Activated T-cell treated with anti-CD3 and anti-CD28 coated beads, Interleukin-2, amount 50 U/mL, for 4 hours (primary cell): ENCODE measurements around the gene HOXD10. TPM values are rescaled to one million over a fixed set of nuclear protein-coding genes. Genes with fewer than 3 reads are reported as not detected.

Source experiments
- ATAC-seq, 2 donors: fragments of 200-7000 bp; cut with Tn5 transposase; one replicate each; pipeline ENCODE4 v1.10.0; 2021
- DNase-seq: peaks from one replicate; pipeline ENCODE4 v3.0.0-alpha.2; 2020
- H3K27me3 Mint-ChIP-seq: one replicate; pipeline ENCODE4 v1.8.0; 2021; ENCODE audit warnings: low read depth, mixed read lengths
- H3K36me3 Mint-ChIP-seq: one replicate; pipeline ENCODE4 v1.8.0; 2022; ENCODE audit warnings: mixed read lengths; ENCODE audit not compliant: insufficient read depth
- H3K4me1 Mint-ChIP-seq: one replicate; pipeline ENCODE4 v1.8.0; 2021; ENCODE audit warnings: low read depth, mixed read lengths
- H3K4me3 Mint-ChIP-seq: one replicate; pipeline ENCODE4 v1.8.0; 2021; ENCODE audit warnings: mild to moderate bottlenecking, moderate library complexity, mixed read lengths
- H3K9me3 Mint-ChIP-seq: one replicate; pipeline ENCODE4 v1.8.0; 2021; ENCODE audit warnings: mixed read lengths
- total RNA-seq, 3 donors: library from RNA; stranded (reverse); gene quantifications; one replicate each; pipeline ENCODE4 v1.2.1, GENCODE V29; 2021

The HOXD10 gene
- total RNA-seq, 3 donors from 2014 or later: not detected

DNA sequence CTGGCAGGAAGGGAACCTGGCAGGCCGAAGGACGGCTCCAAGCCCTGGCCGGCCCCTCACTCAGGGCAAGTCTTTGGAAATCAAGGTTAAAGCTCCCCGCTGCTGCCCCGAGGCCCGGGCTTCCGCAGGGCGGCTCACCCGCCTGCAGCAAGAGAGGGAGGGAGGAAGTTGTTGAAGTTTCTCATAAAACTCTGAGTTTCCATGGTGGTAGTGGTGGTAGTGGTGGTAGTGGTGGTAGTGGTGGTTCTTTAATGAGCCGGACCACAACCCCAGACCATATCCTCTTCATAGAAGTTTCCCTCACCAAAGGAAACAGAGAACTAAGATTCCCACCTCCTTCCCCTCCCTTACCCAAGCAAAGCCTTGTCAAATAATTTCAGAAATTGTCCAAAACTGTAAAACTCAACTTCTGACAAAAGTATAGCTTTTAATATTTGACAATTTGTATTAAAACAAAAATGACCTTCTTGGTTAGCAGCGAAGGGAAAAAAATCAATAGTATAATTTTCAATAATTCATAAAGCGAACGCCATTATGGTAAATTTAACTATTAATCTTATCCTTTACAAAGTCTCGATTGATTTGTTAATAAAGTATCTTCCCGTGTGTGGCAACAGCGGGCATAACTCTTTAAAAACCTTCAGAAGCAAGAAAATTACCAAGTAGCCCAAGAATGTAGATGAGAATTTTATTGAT is 1.5 kb upstream of the HOXD10 start:
- DNase-seq (no peak), ATAC-seq (no peak)
- no peak overlapping the region for H3K4me3 Mint-ChIP-seq
- H3K4me1 Mint-ChIP-seq: peaks cover 4% of the 10 kb centered on the region
- H3K9me3 Mint-ChIP-seq: peaks cover 7% of the 10 kb centered on the region
- peaks cover 94% of the 10 kb centered on the region for H3K27me3 Mint-ChIP-seq
- H3K36me3 Mint-ChIP-seq: peaks cover 1% of the 10 kb centered on the region

DNA sequence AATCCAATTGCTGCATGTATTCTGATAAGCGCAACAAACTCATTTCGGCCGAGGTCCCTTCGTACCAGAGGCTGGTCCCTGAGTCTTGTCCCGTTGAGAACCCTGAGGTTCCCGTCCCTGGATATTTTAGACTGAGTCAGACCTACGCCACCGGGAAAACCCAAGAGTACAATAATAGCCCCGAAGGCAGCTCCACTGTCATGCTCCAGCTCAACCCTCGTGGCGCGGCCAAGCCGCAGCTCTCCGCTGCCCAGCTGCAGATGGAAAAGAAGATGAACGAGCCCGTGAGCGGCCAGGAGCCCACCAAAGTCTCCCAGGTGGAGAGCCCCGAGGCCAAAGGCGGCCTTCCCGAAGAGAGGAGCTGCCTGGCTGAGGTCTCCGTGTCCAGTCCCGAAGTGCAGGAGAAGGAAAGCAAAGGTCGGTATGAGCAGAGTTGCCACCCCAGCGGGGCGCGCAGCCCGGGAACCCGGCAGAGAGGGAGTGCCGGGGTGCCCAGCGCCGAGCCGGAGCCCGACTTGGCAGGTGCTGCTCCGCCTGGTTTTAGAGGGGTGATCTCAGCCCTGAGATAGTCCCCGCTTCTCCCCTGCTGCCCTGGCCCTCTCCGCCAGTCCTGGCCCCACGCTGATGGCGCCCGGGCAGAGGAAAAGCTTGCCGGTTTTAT is 714 bp downstream of the HOXD10 start:
- ATAC-seq: no peak
- Mint-ChIP-seq H3K27me3 (peaks cover 91% of the 10 kb centered on the region), H3K4me1 (peaks cover 2% of the 10 kb centered on the region), H3K36me3 (peaks cover 1% of the 10 kb centered on the region), H3K9me3 (peaks cover 7% of the 10 kb centered on the region), H3K4me3 (no peak overlapping the region)
- no peak for DNase-seq

DNA sequence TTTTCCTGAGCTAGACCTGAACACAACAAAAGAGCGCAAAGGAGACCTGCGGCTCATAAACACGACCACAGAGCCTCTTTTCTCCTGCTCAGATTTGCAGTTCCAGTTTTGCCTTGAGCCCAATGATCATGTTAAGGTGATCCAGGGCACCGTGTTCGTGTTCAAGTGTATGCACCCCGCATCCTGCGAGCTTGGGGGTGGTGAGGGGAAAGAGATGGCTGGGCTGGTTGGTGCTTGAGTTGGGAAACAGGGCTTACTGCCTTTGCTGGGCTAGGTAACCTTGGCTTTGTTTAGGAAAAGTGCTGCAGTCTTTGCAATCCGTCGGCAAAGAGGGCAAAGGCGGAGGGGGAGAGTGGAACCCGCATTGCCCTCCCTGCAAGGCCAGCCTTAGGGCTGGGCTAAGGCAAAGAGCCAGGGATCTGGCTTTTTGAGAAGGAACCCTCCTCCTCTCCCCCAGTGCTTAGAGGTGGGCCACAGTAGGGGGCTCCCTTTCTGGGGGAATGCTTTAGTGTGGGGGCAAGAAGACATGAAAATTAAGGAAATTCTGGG is 1.3 kb downstream of the HOXD10 start:
- H3K36me3 Mint-ChIP-seq: peaks cover 1% of the 10 kb centered on the region
- ATAC-seq (no peak), DNase-seq (no peak)
- peaks cover 7% of the 10 kb centered on the region for H3K9me3 Mint-ChIP-seq
- peaks cover 88% of the 10 kb centered on the region for H3K27me3 Mint-ChIP-seq
- H3K4me3 Mint-ChIP-seq: no peak overlapping the region
- peaks cover 5% of the 10 kb centered on the region for H3K4me1 Mint-ChIP-seq

DNA sequence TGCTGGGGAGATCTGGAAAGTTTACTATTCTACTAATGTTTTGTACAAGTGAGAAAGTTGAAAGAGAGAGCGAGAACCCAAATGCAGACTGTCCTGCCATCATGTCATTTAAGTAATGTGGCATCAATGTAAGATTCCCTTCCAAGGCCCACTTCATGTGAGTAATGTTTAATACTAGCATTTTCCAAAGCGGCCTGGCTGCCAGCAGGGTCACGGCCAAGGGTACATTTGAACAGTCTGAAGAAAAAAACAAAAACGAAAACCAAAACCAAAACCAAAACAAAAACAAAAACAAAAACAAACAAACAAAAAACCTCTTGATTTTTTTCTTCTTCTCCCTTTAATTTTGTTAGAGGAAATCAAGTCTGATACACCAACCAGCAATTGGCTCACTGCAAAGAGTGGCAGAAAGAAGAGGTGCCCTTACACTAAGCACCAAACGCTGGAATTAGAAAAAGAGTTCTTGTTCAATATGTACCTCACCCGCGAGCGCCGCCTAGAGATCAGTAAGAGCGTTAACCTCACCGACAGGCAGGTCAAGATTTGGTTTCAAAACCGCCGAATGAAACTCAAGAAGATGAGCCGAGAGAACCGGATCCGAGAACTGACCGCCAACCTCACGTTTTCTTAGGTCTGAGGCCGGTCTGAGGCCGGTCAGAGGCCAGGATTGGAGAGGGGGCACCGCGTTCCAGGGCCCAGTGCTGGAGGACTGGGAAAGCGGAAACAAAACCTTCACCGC is 2.2 kb downstream of the HOXD10 start:
- peaks cover 1% of the 10 kb centered on the region for H3K36me3 Mint-ChIP-seq
- ATAC-seq (no peak), DNase-seq (no peak)
- peaks cover 7% of the 10 kb centered on the region for H3K4me1 Mint-ChIP-seq
- peaks cover 87% of the 10 kb centered on the region for H3K27me3 Mint-ChIP-seq
- H3K4me3 Mint-ChIP-seq: no peak overlapping the region
- H3K9me3 Mint-ChIP-seq: peaks cover 7% of the 10 kb centered on the region

DNA sequence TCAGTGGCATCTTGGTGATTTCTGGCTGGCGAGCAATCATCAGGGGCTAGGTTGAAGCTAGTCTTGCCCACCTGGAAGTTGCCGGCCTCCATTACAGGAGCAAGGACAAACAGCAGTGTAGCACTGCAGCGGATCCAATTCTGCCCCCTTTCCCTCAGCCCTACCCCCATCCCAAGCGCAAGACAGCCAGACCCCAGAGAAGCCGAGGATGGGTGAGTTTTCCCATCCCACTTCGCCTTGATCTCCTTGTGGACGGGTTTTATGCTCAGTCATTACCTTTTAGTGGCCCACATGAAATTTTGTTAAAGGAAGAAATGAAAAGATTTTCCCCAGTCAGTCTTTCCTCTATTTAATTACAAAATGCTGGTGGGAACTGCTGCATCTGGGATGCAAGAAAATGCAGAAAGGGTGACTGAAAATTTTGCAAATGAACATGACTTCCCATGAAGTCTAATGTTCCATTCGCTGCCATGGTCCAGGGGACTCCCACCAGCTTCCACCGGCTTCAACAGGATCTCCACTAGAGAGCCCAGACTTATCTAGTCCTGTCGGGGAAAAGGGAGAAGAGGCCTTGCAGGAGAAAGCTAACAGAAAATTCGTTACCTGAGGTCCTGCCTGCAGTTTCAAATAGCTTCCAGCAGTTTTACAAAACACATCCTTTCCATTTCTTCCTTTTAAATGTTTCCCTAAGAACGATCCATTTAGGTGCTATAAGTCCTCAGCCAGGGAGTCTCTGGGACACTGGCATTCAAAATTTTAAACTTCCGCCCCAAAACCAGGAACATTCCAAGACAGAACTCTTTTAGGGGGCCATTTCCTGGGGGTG is 4.0 kb downstream of the HOXD10 start:
- ATAC-seq (no peak), DNase-seq (no peak)
- Mint-ChIP-seq H3K4me1 (peaks cover 9% of the 10 kb centered on the region), H3K36me3 (peaks cover 1% of the 10 kb centered on the region), H3K4me3 (no peak overlapping the region), H3K9me3 (peaks cover 7% of the 10 kb centered on the region), H3K27me3 (peaks cover 87% of the 10 kb centered on the region)

DNA sequence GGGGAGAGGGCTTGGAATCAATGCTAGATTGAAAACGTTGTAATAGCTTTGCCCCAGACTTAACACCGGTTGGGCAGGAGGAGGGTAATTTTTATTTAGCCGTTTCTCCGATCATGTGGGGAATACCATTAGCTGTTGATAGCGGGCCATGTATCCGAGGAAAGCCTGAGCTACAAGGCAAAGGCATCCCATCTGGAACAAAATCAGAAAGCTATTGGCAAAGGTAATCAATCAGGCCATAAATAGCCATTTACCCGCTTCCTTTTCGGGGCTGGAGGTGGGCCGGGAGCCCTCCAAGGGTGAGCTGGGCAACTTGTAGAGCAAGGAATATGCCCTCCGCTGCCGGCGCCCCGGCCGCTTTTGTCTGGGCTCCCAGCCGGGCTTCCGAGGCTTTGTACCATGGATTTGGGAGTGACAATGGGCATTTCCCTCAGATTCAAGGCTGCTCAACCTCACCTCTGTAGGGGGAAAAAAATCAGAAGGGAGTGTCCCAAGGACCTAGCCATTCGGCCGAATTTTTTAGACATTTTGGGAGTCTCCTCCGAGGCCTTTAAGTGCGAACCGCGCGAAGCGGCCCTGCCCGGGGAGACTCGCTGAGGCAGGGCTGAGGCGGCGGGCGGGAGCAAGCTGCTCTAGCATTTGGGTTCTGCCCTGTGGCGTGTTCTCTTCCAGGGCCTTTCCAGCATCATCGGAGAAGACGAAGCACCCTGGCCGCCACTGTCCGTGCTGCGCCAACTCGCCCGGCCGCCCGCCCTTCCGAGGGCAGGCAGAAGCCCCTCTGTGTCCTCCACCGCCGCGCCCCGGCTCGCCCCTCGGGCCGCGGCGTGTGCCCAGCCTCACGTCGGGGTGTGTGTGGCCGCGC is 4.8 kb downstream of the HOXD10 start:
- DNase-seq: no peak
- no peak overlapping the region for H3K4me3 Mint-ChIP-seq
- peaks cover 88% of the 10 kb centered on the region for H3K27me3 Mint-ChIP-seq
- ATAC-seq: no peak
- peaks cover 7% of the 10 kb centered on the region for H3K9me3 Mint-ChIP-seq
- peaks cover 9% of the 10 kb centered on the region for H3K4me1 Mint-ChIP-seq
- H3K36me3 Mint-ChIP-seq: peaks cover 1% of the 10 kb centered on the region

DNA sequence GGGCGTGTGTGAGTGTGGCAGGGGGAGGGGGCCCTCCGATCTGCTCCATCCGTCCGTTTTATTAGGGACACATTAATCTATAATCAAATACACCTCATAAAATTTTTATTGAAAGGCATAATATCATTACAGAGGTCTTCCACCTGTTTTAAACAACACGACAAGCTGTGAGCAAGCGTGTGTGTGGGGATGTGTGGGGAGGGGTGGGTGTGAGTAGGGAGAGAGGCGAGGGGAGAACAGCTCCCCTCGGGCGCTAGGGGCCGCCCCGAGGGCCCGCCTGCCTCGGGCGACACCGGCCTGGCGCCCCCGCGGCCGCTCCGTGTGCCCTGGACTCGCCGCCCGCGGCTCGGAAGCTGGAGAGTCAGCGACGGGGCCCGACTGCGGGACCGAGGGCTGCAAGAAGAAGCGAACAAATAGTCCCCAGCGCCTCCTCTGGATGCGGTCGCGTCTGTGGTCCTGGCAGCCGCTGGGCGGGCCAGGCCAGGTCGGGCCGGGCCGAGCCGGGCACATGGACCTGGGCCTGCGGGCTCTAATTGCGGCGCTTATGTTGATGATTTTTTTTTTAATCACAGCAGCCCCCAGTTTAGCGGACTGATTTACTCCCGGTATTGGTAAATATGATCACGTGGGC is 5.6 kb downstream of the HOXD10 start:
- peaks cover 87% of the 10 kb centered on the region for H3K27me3 Mint-ChIP-seq
- DNase-seq: no peak
- peaks cover 9% of the 10 kb centered on the region for H3K4me1 Mint-ChIP-seq
- H3K36me3 Mint-ChIP-seq: peaks cover 1% of the 10 kb centered on the region
- H3K4me3 Mint-ChIP-seq: peak overlapping the region; percentile 48
- peaks cover 4% of the 10 kb centered on the region for H3K9me3 Mint-ChIP-seq
- ATAC-seq: peak; percentile 5 to 27

DNA sequence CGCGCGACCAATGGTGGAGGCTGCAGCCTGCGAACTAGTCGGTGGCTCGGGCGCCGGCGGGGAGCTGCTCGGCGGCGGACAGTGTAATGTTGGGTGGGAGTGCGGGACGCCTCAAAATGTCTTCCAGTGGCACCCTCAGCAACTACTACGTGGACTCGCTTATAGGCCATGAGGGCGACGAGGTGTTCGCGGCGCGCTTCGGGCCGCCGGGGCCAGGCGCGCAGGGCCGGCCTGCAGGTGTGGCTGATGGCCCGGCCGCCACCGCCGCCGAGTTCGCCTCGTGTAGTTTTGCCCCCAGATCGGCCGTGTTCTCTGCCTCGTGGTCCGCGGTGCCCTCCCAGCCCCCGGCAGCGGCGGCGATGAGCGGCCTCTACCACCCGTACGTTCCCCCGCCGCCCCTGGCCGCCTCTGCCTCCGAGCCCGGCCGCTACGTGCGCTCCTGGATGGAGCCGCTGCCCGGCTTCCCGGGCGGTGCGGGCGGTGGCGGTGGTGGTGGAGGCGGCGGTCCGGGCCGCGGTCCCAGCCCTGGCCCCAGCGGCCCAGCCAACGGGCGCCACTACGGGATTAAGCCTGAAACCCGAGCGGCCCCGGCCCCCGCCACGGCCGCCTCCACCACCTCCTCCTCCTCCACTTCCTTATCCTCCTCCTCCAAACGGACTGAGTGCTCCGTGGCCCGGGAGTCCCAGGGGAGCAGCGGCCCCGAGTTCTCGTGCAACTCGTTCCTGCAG is 6.3 kb downstream of the HOXD10 start, which contains the start of gene HOXD9:
TSS of gene HOXD9 (plus strand) at position 37 of the 728 bp plus-strand sequence. CDS start at position 87, 50 bp downstream.
- H3K4me1 Mint-ChIP-seq: peaks cover 12% of the 10 kb centered on the region
- H3K27me3 Mint-ChIP-seq: peaks cover 88% of the 10 kb centered on the region
- H3K36me3 Mint-ChIP-seq: peaks cover 1% of the 10 kb centered on the region
- DNase-seq (no peak), ATAC-seq (peak; percentile 47 to 60)
- peak within 1 kb of the TSS; percentile 48 for H3K4me3 Mint-ChIP-seq
- H3K9me3 Mint-ChIP-seq: peaks cover 4% of the 10 kb centered on the region

DNA sequence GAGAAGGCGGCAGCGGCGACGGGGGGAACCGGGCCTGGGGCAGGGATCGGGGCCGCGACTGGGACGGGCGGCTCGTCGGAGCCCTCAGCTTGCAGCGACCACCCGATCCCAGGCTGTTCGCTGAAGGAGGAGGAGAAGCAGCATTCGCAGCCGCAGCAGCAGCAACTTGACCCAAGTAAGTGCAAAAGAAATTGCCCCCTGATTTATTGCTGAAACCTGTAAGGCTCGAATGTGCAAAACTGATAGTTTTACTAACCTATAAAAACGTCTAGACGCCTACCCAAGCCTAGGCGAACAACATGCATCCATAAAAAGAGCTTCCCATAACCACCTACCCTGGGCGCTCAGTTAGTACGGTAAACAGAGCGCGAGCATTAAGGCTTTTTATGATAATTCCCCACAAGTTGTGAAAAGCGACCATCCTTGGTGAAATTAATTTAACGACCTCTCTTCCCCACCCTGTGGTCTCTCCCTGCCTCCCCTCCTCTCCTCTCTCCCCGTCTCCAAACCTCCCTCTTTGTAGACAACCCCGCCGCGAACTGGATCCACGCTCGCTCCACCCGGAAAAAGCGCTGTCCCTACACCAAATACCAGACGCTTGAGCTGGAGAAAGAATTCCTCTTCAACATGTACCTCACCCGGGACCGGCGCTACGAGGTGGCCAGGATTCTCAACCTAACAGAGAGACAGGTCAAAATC is 7.0 kb downstream of the HOXD10 start:
- Mint-ChIP-seq H3K4me3 (no peak overlapping the region), H3K9me3 (peaks cover 4% of the 10 kb centered on the region), H3K36me3 (peaks cover 1% of the 10 kb centered on the region), H3K27me3 (peaks cover 88% of the 10 kb centered on the region), H3K4me1 (peaks cover 19% of the 10 kb centered on the region)
- DNase-seq (no peak), ATAC-seq (no peak)

DNA sequence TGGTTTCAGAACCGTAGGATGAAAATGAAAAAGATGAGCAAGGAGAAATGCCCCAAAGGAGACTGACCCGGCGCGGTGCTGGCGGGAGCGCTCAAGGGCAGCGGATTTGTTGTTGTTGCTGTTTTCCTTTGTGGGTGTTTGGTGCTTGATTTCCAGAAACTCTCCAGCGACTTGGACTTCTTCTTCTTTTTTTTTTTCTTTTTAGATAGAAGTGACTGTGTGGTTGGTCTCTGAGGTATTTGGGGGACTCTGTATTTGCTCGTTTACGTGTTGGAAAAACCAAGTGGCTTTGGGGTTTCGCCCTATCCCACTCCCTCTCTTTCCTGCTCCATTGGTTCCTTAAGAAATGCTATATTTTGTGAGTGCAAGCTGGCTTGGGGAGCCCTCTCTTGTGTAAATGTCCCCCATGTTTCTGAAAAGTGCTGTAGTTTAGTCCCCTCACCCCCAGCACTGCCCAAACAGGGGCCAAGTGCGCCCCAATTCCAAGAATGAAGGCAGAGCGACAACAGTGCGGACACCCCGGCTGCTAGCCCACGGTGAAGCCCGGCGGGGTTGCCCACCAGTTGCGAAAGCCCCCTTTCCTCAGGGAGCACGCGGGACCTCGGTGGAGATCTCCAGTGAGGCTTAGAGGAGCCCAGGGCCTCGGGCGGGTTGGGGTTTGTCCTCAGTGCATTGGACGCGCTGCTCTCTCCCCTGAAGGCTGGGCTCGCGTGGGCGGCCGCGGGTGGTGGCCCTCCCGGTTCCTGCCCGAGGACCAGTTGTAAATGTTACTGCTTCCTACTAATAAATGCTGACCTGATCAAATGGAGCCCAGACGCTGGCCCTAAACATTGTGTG is 7.8 kb downstream of the HOXD10 start:
- no peak for ATAC-seq
- H3K4me1 Mint-ChIP-seq: peaks cover 22% of the 10 kb centered on the region
- H3K9me3 Mint-ChIP-seq: no peaks in the 10 kb centered on the region
- H3K4me3 Mint-ChIP-seq: no peak overlapping the region
- H3K36me3 Mint-ChIP-seq: no peaks in the 10 kb centered on the region
- no peak for DNase-seq
- H3K27me3 Mint-ChIP-seq: peaks cover 89% of the 10 kb centered on the region
